Measurements from ENCODE around the gene CALM1.

- TF ChIP-seq CTCF (IDR thresholded peaks at IDR 0.05): no peak
- TF ChIP-seq ZFX (IDR thresholded peaks at IDR 0.05; ENCODE audit: borderline replicate concordance): no peak
Observed at GRCh38 chr14:90450151-90450550, 53.3 kb downstream of the CALM1 start.
